H1 (cell line): Measurements from ENCODE around the gene NEDD9. TPM values are rescaled to one million over a fixed set of nuclear protein-coding genes. Genes with fewer than 3 reads are reported as not detected.
A peak's percentile ranks its signal among the peaks of the same experiment; 100 is the strongest.

Experiments
- CTCF ChIA-PET: fragments of 300-600 bp; sonication (Branson Sonifier 250); formaldehyde crosslinking; loops from one replicate; lab custom pipeline; 2021; ENCODE audit not compliant: partially characterized antibody; lab: Charles Lee
- POLR2A ChIA-PET: fragments of 300-600 bp; sonication (Branson Sonifier 250); formaldehyde crosslinking; loops from one replicate; lab custom pipeline; 2021; ENCODE audit warnings: inconsistent platforms; ENCODE audit not compliant: partially characterized antibody; lab: Charles Lee
- DNase-seq, 2 experiments: peaks; one replicate each; pipeline versions ENCODE4 v3.0.0 to v3.0.0-alpha.2; 2010 to 2022; ENCODE audit warnings: low spot score in 2 of 2, low read depth in 1 of 2, mixed read lengths in 1 of 2
- FAIRE-seq: peaks from 2 replicates; lab custom pipeline; 2011; peaks lifted over from hg19 to GRCh38; lab: Jason Lieb, UNC
- H2AFZ ChIP-seq: 2 replicates; pipeline ENCODE4 v1.8.1; 2012; ENCODE audit warnings: low read length, inconsistent platforms
- H2AK5ac ChIP-seq: 2 replicates; pipeline ENCODE4 v1.6.1; 2013; ENCODE audit warnings: low read depth, low read length
- H2BK120ac ChIP-seq: replicated peaks from 2 replicates; pipeline ENCODE3; 2013; ENCODE audit warnings: low read depth, low read length, inconsistent platforms
- H2BK12ac ChIP-seq: 2 replicates; pipeline ENCODE4 v1.6.1; 2013; ENCODE audit warnings: low read depth, low read length
- H2BK15ac ChIP-seq: 2 replicates; pipeline ENCODE4 v1.6.1; 2013; ENCODE audit warnings: low read length
- H2BK20ac ChIP-seq: 2 replicates; pipeline ENCODE4 v1.6.1; 2013; ENCODE audit warnings: low read length
- H2BK5ac ChIP-seq: 2 replicates; pipeline ENCODE4 v1.6.1; 2013; ENCODE audit warnings: low read depth, low read length
- H3K14ac ChIP-seq: 2 replicates; pipeline ENCODE4 v1.6.1; 2013; ENCODE audit warnings: inconsistent platforms; ENCODE audit not compliant: insufficient read length
- H3K18ac ChIP-seq: 2 replicates; pipeline ENCODE4 v1.6.1; 2013; ENCODE audit warnings: low read length; ENCODE audit errors: extremely low read depth
- H3K23ac ChIP-seq: 2 replicates; pipeline ENCODE4 v1.6.1; 2013; ENCODE audit warnings: inconsistent platforms; ENCODE audit not compliant: insufficient read length
- H3K23me2 ChIP-seq: 2 replicates; pipeline ENCODE4 v1.6.1; 2013; ENCODE audit warnings: low read depth, low read length
- H3K27ac ChIP-seq: 2 replicates; pipeline ENCODE4 v1.6.1; 2011; ENCODE audit warnings: low read depth, low read length, inconsistent platforms
- H3K27me3 ChIP-seq, 4 experiments: replicated peaks in 1 of 4; 1 replicate in 1 of 4; 2 replicates in 3 of 4; pipeline versions ENCODE4 v1.6.1 to v1.8.1; 2011 to 2013; ENCODE audit warnings: low read length in 3 of 4, mild to moderate bottlenecking in 3 of 4, inconsistent platforms in 2 of 4, mixed read lengths in 2 of 4, moderate library complexity in 1 of 4; ENCODE audit not compliant: control insufficient read depth in 3 of 4, insufficient read depth in 3 of 4; ENCODE audit errors: extremely low read depth in 1 of 4
- H3K36me3 ChIP-seq, 4 experiments: 2 replicates each; pipeline versions ENCODE4 v1.6.1 to v1.8.1; 2011 to 2013; ENCODE audit warnings: mild to moderate bottlenecking in 4 of 4, low read length in 3 of 4, moderate library complexity in 2 of 4, control low read depth in 1 of 4, inconsistent platforms in 1 of 4; ENCODE audit not compliant: insufficient read depth in 4 of 4, control insufficient read depth in 2 of 4
- H3K4ac ChIP-seq: replicated peaks from 2 replicates; pipeline ENCODE3; 2013; ENCODE audit warnings: low read length, low read depth, mixed read lengths, inconsistent platforms; ENCODE audit not compliant: insufficient read length
- H3K4me1 ChIP-seq, 4 experiments: replicated peaks in 1 of 4; 1 replicate in 1 of 4; 2 replicates in 3 of 4; pipeline versions ENCODE4 v1.6.1 to v1.8.1; 2011 to 2013; ENCODE audit warnings: low read length in 3 of 4, inconsistent platforms in 2 of 4, mixed read lengths in 1 of 4; ENCODE audit not compliant: insufficient read depth in 4 of 4, control insufficient read depth in 3 of 4
- H3K4me2 ChIP-seq, 2 experiments: 2 replicates each; pipeline versions ENCODE4 v1.6.1 to v1.8.1; 2011 to 2013; ENCODE audit warnings: low read depth in 2 of 2, low read length in 2 of 2, control low read depth in 1 of 2, inconsistent platforms in 1 of 2, mild to moderate bottlenecking in 1 of 2; ENCODE audit not compliant: insufficient read depth in 1 of 2
- H3K4me3 ChIP-seq, 4 experiments: fragments of 200-600, 300-600 bp in 1 of 4; sonication (generic), shearing (Covaris generic), sonication (Bioruptor Twin) in 1 of 4; 2 replicates each; pipeline versions ENCODE4 v1.5.1 to v1.8.1; 2011 to 2016; ENCODE audit warnings: low read length in 4 of 4, low read depth in 3 of 4, control low read depth in 2 of 4, inconsistent platforms in 2 of 4, mild to moderate bottlenecking in 2 of 4, mixed read lengths in 1 of 4, moderate library complexity in 1 of 4; ENCODE audit not compliant: insufficient read depth in 2 of 4; ENCODE audit errors: extremely low read depth in 1 of 4
- H3K56ac ChIP-seq: replicated peaks from 2 replicates; pipeline ENCODE3; 2013; ENCODE audit warnings: low read depth, mild to moderate bottlenecking, mixed read lengths, low read length, inconsistent platforms; ENCODE audit not compliant: insufficient read length
- H3K79me1 ChIP-seq: 2 replicates; pipeline ENCODE4 v1.6.1; 2013; ENCODE audit warnings: low read depth, low read length, control low read depth
- H3K79me2 ChIP-seq, 2 experiments: 2 replicates each; pipeline versions ENCODE4 v1.6.1 to v1.8.1; 2012 to 2013; ENCODE audit warnings: low read length in 2 of 2, mild to moderate bottlenecking in 2 of 2, inconsistent platforms in 1 of 2; ENCODE audit not compliant: insufficient read depth in 2 of 2, control insufficient read depth in 1 of 2
- H3K9ac ChIP-seq, 4 experiments: replicated peaks in 1 of 4; 1 replicate in 1 of 4; 2 replicates in 3 of 4; pipeline versions ENCODE4 v1.6.1 to v1.8.1; 2011 to 2013; ENCODE audit warnings: low read depth in 3 of 4, low read length in 3 of 4, control low read depth in 2 of 4, mild to moderate bottlenecking in 2 of 4, moderate library complexity in 2 of 4, inconsistent platforms in 1 of 4; ENCODE audit errors: extremely low read depth in 1 of 4
- H3K9me3 ChIP-seq, 2 experiments: 2 replicates each; pipeline versions ENCODE4 v1.6.1 to v1.8.1; 2012 to 2013; ENCODE audit warnings: mild to moderate bottlenecking in 2 of 2, moderate library complexity in 2 of 2, control low read depth in 1 of 2, inconsistent platforms in 1 of 2, low read depth in 1 of 2, low read length in 1 of 2, mixed read lengths in 1 of 2; ENCODE audit not compliant: insufficient read depth in 2 of 2
- H4K20me1 ChIP-seq, 2 experiments: replicated peaks in 1 of 2; 2 replicates each; pipeline versions ENCODE3 to v1.8.1; 2011 to 2013; ENCODE audit warnings: inconsistent platforms in 2 of 2, low read length in 2 of 2, mild to moderate bottlenecking in 1 of 2; ENCODE audit not compliant: insufficient read depth in 2 of 2, control insufficient read depth in 1 of 2
- H4K5ac ChIP-seq: 2 replicates; pipeline ENCODE4 v1.6.1; 2013; ENCODE audit warnings: low read length, low read depth, mixed read lengths, inconsistent platforms; ENCODE audit not compliant: insufficient read length
- H4K8ac ChIP-seq: 2 replicates; pipeline ENCODE4 v1.8.0; 2013; ENCODE audit warnings: mild to moderate bottlenecking, moderate library complexity, low read length, inconsistent platforms; ENCODE audit not compliant: insufficient read depth; ENCODE audit errors: extremely low read depth
- H4K91ac ChIP-seq: replicated peaks from 2 replicates; pipeline ENCODE3; 2013; ENCODE audit warnings: low read length, mixed read lengths, inconsistent platforms; ENCODE audit not compliant: insufficient read length
- BCL11A ChIP-seq, 2 experiments: IDR thresholded peaks; one replicate each; pipeline ENCODE4 v1.6.1; 2011; ENCODE audit warnings: low read depth in 2 of 2, low read length in 2 of 2, mild to moderate bottlenecking in 2 of 2
- CBX8 ChIP-seq: fragments of 300-800, 300-1000 bp; sonication (generic); IDR thresholded peaks from 2 replicates; pipeline ENCODE4 v1.7.1; 2016; ENCODE audit warnings: low read depth, low read length, borderline replicate concordance
- CHD2 ChIP-seq: IDR thresholded peaks from 2 replicates; pipeline ENCODE4 v1.6.1; 2012; ENCODE audit warnings: low read length, improper control_type of control experiment
- CTCF ChIP-seq, 3 experiments: IDR thresholded peaks; 1 replicate in 2 of 3; 2 replicates in 1 of 3; pipeline versions ENCODE4 v1.5.1 to v1.6.1; 2011; ENCODE audit warnings: low read length in 3 of 3, mild to moderate bottlenecking in 3 of 3, inconsistent platforms in 2 of 3, low read depth in 1 of 3, moderate library complexity in 1 of 3; ENCODE audit not compliant: insufficient read depth in 1 of 3; ENCODE audit errors: control extremely low read depth in 1 of 3
- KDM5A ChIP-seq: fragments of 200-600 bp; IDR thresholded peaks from 2 replicates; pipeline ENCODE4 v1.7.1; 2012; ENCODE audit warnings: mild to moderate bottlenecking, low read length, inconsistent platforms, mixed read lengths
- MAX ChIP-seq: IDR thresholded peaks from 2 replicates; pipeline ENCODE4 v1.6.1; 2012; ENCODE audit warnings: inconsistent platforms
- NANOG ChIP-seq: IDR thresholded peaks from 2 replicates; pipeline ENCODE4 v1.6.1; 2011; ENCODE audit warnings: low read length, low read depth, mild to moderate bottlenecking, inconsistent platforms; ENCODE audit not compliant: insufficient read depth, poor library complexity, severe bottlenecking
- SP1 ChIP-seq: IDR thresholded peaks from 2 replicates; pipeline ENCODE4 v1.6.1; 2011; ENCODE audit warnings: low read depth, low read length
- SRF ChIP-seq: IDR thresholded peaks from 2 replicates; pipeline ENCODE4 v1.6.1; 2011; ENCODE audit warnings: mild to moderate bottlenecking, low read depth, low read length, moderate library complexity
- TAF1 ChIP-seq: IDR thresholded peaks from 2 replicates; pipeline ENCODE4 v1.6.1; 2011; ENCODE audit warnings: mild to moderate bottlenecking, low read depth, low read length
- TCF12 ChIP-seq: IDR thresholded peaks from 2 replicates; pipeline ENCODE4 v1.6.1; 2011; ENCODE audit warnings: low read depth, mild to moderate bottlenecking, low read length
- TEAD4 ChIP-seq: IDR thresholded peaks from 2 replicates; pipeline ENCODE4 v1.6.1; 2012; ENCODE audit warnings: low read depth, low read length, inconsistent platforms, mixed read lengths
- WGBS, 2 experiments: shearing (Covaris generic) in 1 of 2; methylation state at CpG; one replicate each; pipeline versions ENCODE4 v1.1.6 to v1.1.7; 2013 to 2015; ENCODE audit warnings: low lambda C conversion rate in 2 of 2, mixed read lengths in 2 of 2, inconsistent platforms in 1 of 2, low coverage in 1 of 2, missing lambda C conversion rate in 1 of 2; ENCODE audit not compliant: insufficient replicate concordance in 2 of 2, insufficient coverage in 1 of 2, insufficient read length in 1 of 2; ENCODE audit errors: extremely low coverage in 1 of 2, missing lambda C conversion rate in 1 of 2; 5-methylcytosine and 5-hydroxymethylcytosine counted together
- polyA plus RNA-seq, 7 experiments: library from polyadenylated mRNA; depleted of rRNA in 3 of 7; stranded (reverse) in 5 of 7; unstranded in 2 of 7; fragments of >200 nt in 5 of 7; fragments of 200-250 nt in 2 of 7; gene quantifications; 1 replicate in 5 of 7; 2 replicates in 1 of 7; 4 replicates in 1 of 7; pipeline versions ENCODE4 v1.2.1 to v1.2.3, GENCODE V29; 2011 to 2013; ENCODE audit warnings: missing spikeins in 2 of 7, mixed read lengths in 2 of 7
- total RNA-seq: library from RNA; stranded (reverse); fragmentation: NEBNext Ultra II Directional; extraction: Animal tissue kit (Norgen Biotek cat#: 25700); gene quantifications from 2 replicates; pipeline ENCODE4 v1.2.1, GENCODE V29; 2021

The NEDD9 gene
- total and polyA plus RNA-seq, 2 of the 8 experiments (the other 6 are each of a cell fraction or from before 2014, with no cell fraction given) = 3.6 to 12.0 TPM

GRCh38 chr6:11197175-11197536 is 35.3 kb downstream of the NEDD9 start:
- no peak overlapping the region for H2AK5ac ChIP-seq
- H2BK5ac ChIP-seq = no peak overlapping the region
- 0 out of 8 replicates have a peak, but pooled peaks cover 0 to 2% (median 0%) of the 10 kb centered on the region in 4 experiments for H3K36me3 ChIP-seq
- H3K23me2 ChIP-seq = no peaks in the 10 kb centered on the region
- H4K8ac ChIP-seq = no peak overlapping the region
- peak overlapping the region; percentile 46 to 67; a peak in 2 of 4 replicates for H3K4me2 ChIP-seq
- H2BK120ac ChIP-seq = no peak overlapping the region
- no peak overlapping the region for H4K5ac ChIP-seq
- H3K14ac ChIP-seq = no peak overlapping the region
- no peaks in the 10 kb centered on the region for H3K9me3 ChIP-seq
- H2BK12ac ChIP-seq = peak overlapping the region; percentile 40; the same call in 1 of the 2 replicates
- H3K79me2 ChIP-seq = no peaks in the 10 kb centered on the region
- no peak overlapping the region for H2AFZ ChIP-seq
- ChIA-PET CTCF (interaction anchor here (1.1 kb wide), 1 partner anchor 25 kb away, joined by 3 read pairs; no protein-coding TSS in a partner anchor), POLR2A (interaction anchor here (1.4 kb wide), 1 partner anchor 13 kb away, joined by 4 read pairs; no protein-coding TSS in a partner anchor)
- H3K4me3 ChIP-seq = peak overlapping the region in 1 of 4 experiments; percentile 20; a peak in 1 of 8 replicates
- no peak overlapping the region for H3K18ac ChIP-seq
- no peaks in the 10 kb centered on the region for H4K20me1 ChIP-seq
- no peak overlapping the region for H2BK15ac ChIP-seq
- H3K79me1 ChIP-seq = no peaks in the 10 kb centered on the region
- no peak overlapping the region; a peak in 1 of 7 replicates for H3K9ac ChIP-seq
- H3K56ac ChIP-seq = no peak overlapping the region
- peaks cover 9 to 27% (median 27%) of the 10 kb centered on the region in 4 experiments for H3K4me1 ChIP-seq
- whole genome bisulfite sequencing, 2 experiments = 39% methylated on average over 3 of the region's 3 CpGs; no CpG with 5 or more reads in 1 of the 2 experiments
- no peak overlapping the region for H2BK20ac ChIP-seq
- H4K91ac ChIP-seq = no peak overlapping the region
- H3K4ac ChIP-seq = no peak overlapping the region
- H3K27me3 ChIP-seq = no peaks in the 10 kb centered on the region; a peak in 1 of 7 replicates
- H3K23ac ChIP-seq = no peak overlapping the region
- 0 out of 2 replicates have a peak overlapping the region, but pooled peaks have one; percentile 3 for H3K27ac ChIP-seq
- DNase-seq = no peak
- FAIRE-seq = no peak
- TF ChIP-seq CBX8 (no peak), CHD2 (no peak), MAX (no peak), CTCF (IDR thresholded peaks at IDR 0.05; ENCODE audit: control extremely low read depth in 1 of 3, insufficient read depth in 1 of 3, low read depth in 1 of 3, low read length in 3 of 3) (no peak), NANOG (no peak), BCL11A (IDR thresholded peaks at IDR 0.05; ENCODE audit: low read depth in 2 of 2, low read length in 2 of 2) (no peak), TEAD4 (no peak), SRF (no peak), TCF12 (no peak), TAF1 (no peak), KDM5A (no peak), SP1 (no peak)
